ENCODE results near the gene PKNOX2.
A peak's percentile ranks its signal among the peaks of the same experiment; 100 is the strongest.

Gene PKNOX2

GRCh38 chr11:125155767-125156166 lies 8.8 kb upstream of the PKNOX2 start:
- Mint-ChIP-seq H3K4me1 (peaks cover 80% of the 10 kb centered on the region), H3K36me3 (ENCODE audit: low read depth) (no peaks in the 10 kb centered on the region), H3K4me3 (no peak overlapping the region), H3K27me3 (ENCODE audit: low read depth, poor library complexity) (peaks cover 18% of the 10 kb centered on the region), H3K27ac (no peak overlapping the region), H3K9me3 (peaks cover 4% of the 10 kb centered on the region)
- DNase-seq: no peak
- TF ChIP-seq, protein P1, sequence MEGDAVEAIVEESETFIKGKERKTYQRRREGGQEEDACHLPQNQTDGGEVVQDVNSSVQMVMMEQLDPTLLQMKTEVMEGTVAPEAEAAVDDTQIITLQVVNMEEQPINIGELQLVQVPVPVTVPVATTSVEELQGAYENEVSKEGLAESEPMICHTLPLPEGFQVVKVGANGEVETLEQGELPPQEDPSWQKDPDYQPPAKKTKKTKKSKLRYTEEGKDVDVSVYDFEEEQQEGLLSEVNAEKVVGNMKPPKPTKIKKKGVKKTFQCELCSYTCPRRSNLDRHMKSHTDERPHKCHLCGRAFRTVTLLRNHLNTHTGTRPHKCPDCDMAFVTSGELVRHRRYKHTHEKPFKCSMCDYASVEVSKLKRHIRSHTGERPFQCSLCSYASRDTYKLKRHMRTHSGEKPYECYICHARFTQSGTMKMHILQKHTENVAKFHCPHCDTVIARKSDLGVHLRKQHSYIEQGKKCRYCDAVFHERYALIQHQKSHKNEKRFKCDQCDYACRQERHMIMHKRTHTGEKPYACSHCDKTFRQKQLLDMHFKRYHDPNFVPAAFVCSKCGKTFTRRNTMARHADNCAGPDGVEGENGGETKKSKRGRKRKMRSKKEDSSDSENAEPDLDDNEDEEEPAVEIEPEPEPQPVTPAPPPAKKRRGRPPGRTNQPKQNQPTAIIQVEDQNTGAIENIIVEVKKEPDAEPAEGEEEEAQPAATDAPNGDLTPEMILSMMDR (IDR thresholded peaks at IDR 0.05): no peak

GRCh38 chr11:125156346-125157117 lies 8.0 kb upstream of the PKNOX2 start:
- H3K4me1 Mint-ChIP-seq: peaks cover 85% of the 10 kb centered on the region
- H3K9me3 Mint-ChIP-seq: peaks cover under 1% of the 10 kb centered on the region
- no peak overlapping the region for H3K27ac Mint-ChIP-seq
- H3K4me3 Mint-ChIP-seq: peak overlapping the region; percentile 4
- H3K27me3 Mint-ChIP-seq (ENCODE audit: low read depth, poor library complexity): peaks cover 18% of the 10 kb centered on the region
- H3K36me3 Mint-ChIP-seq (ENCODE audit: low read depth): no peaks in the 10 kb centered on the region
- DNase-seq: no peak
- TF ChIP-seq, protein P1 (IDR thresholded peaks at IDR 0.05): no peak

DNA sequence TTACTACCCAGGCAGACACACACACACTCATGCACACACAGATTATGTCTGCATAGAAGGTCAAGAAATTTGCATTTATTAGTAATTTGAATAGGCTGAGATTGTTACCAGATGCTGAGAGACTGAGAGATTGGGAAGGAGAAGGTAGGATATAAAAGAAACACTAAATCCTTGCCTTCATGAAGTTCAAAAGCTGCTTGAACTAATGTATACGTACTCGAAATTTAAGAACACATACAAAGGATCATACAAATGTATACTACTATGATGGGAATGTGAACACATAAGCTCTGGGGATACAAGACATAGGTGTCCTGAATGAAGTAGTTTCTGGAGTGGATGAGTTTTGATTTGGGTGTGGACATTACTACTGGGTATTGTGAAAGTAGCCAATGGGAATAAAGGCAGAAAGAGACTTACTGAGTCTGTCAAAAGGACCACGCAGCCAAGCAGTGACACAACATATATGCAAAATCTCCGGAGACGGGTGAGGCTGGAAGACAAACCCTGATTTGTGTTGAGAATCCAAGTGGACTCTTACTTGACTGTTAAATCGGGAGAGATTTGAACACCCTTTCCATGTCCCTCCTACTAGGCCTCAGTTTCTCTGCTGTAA lies 7.3 kb upstream of the PKNOX2 start:
- Mint-ChIP-seq H3K36me3 (ENCODE audit: low read depth) (no peaks in the 10 kb centered on the region), H3K4me3 (no peak overlapping the region), H3K9me3 (no peaks in the 10 kb centered on the region), H3K27ac (no peak overlapping the region), H3K27me3 (ENCODE audit: low read depth, poor library complexity) (peaks cover 18% of the 10 kb centered on the region), H3K4me1 (peaks cover 88% of the 10 kb centered on the region)
- no peak for DNase-seq
- TF ChIP-seq, protein P1 (IDR thresholded peaks at IDR 0.05): no peak

DNA sequence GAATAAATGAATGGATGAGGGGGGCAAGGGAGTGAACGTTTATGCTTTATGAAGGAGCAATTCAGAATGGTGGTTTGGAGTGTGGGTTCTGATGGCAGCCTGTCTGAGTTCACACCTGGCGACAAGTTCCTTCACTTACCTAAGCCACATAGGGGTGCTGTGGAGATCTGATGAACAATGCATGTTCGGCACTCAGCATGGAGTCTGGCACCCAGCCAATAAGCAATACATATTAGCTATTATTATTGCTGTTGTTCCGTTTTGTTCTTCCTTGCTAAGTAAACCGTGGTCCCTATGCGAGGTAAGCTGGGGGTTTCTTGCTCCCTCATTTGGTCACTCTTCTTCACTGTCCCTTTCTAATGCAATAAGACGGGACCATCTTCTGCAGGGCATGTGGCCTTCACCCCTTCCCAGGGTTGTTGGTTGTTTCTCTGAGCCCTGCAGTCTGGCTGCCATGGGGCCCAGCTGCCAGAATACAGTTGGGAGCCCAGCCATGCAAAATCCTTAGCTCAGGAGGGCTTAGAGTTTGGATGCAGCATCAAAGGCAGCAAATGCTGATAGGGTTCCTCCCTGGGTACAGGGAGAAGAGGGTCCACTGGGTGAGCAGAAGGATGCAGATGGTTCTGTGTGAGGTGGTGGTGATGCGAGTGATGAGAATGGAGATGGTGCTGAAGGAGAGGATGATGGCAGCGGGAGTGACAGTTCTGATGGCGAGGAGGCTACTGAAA lies 6.4 kb upstream of the PKNOX2 start:
- Mint-ChIP-seq H3K36me3 (ENCODE audit: low read depth) (no peaks in the 10 kb centered on the region), H3K4me3 (no peak overlapping the region), H3K27ac (no peak overlapping the region), H3K27me3 (ENCODE audit: low read depth, poor library complexity) (peaks cover 18% of the 10 kb centered on the region), H3K4me1 (peaks cover 91% of the 10 kb centered on the region), H3K9me3 (no peaks in the 10 kb centered on the region)
- DNase-seq: no peak
- TF ChIP-seq, protein P1 (IDR thresholded peaks at IDR 0.05): no peak

GRCh38 chr11:125162743-125163142 lies 1.8 kb upstream of the PKNOX2 start:
- Mint-ChIP-seq H3K27ac (peak overlapping the region; percentile 84), H3K27me3 (ENCODE audit: low read depth, poor library complexity) (peaks cover 11% of the 10 kb centered on the region), H3K4me3 (peak overlapping the region; percentile 96)

More at GRCh38 chr11:125162743-125163142, 1.8 kb upstream of the PKNOX2 start:
- Mint-ChIP-seq H3K4me1 (peaks cover 75% of the 10 kb centered on the region), H3K9me3 (no peaks in the 10 kb centered on the region), H3K36me3 (ENCODE audit: low read depth) (no peaks in the 10 kb centered on the region)
- TF ChIP-seq, protein P1 (IDR thresholded peaks at IDR 0.05): no peak
- DNase-seq: peak; percentile 55
